A673 (cell line): Measurements from ENCODE around the gene HMOX1. TPM values are rescaled to one million over a fixed set of nuclear protein-coding genes. Genes with fewer than 3 reads are reported as not detected.

ENCODE experiments used
- BruUV-seq: library from RNA; stranded (reverse); fragments of 400-500 nt; replicated peaks from 2 replicates; lab custom pipeline; 2021; lab: Mats Ljungman, UMichigan
- CTCF ChIA-PET: fragments of 300-600 bp; sonication (Branson Sonifier 250); formaldehyde crosslinking; loops from one replicate; lab custom pipeline; 2022; ENCODE audit warnings: antibody characterized with exemption; lab: Charles Lee
- POLR2A ChIA-PET: fragments of 300-600 bp; sonication (Branson Sonifier 250); formaldehyde crosslinking; loops from one replicate; lab custom pipeline; 2022; ENCODE audit warnings: antibody characterized with exemption; ENCODE audit not compliant: low non-redundant PET; lab: Charles Lee
- DNase-seq: peaks from one replicate; pipeline ENCODE4 v3.0.0-alpha.2; 2015; ENCODE audit warnings: low spot score
- H3K27ac ChIP-seq: fragments of 200-600 bp; sonication (generic); 2 replicates; pipeline ENCODE4 v1.5.1; 2016; ENCODE audit warnings: mixed run types, low read depth, mild to moderate bottlenecking, mixed read lengths, antibody characterized with exemption, low read length; ENCODE audit not compliant: poor library complexity, severe bottlenecking
- H3K27me3 ChIP-seq: fragments of 200-600 bp; sonication (generic); replicated peaks from 2 replicates; pipeline ENCODE4 v1.6.1; 2017; ENCODE audit warnings: mixed run types, low read depth, mild to moderate bottlenecking, mixed read lengths, antibody characterized with exemption, low read length; ENCODE audit not compliant: insufficient read depth, poor library complexity
- H3K36me3 ChIP-seq: fragments of 200-600 bp; sonication (generic); 2 replicates; pipeline ENCODE4 v1.6.1; 2016; ENCODE audit warnings: mixed run types, mild to moderate bottlenecking, mixed read lengths, antibody characterized with exemption, low read length; ENCODE audit not compliant: insufficient read depth, poor library complexity, severe bottlenecking
- H3K4me1 ChIP-seq: fragments of 200-600 bp; sonication (generic); 2 replicates; pipeline ENCODE4 v1.6.1; 2017; ENCODE audit warnings: mixed run types, mild to moderate bottlenecking, mixed read lengths, antibody characterized with exemption, low read length; ENCODE audit not compliant: insufficient read depth, poor library complexity, severe bottlenecking
- H3K4me3 ChIP-seq: fragments of 200-600 bp; sonication (generic); 2 replicates; pipeline ENCODE4 v1.5.1; 2016; ENCODE audit warnings: low read depth, mixed run types, mild to moderate bottlenecking, mixed read lengths, low read length; ENCODE audit not compliant: poor library complexity, severe bottlenecking
- H3K9me3 ChIP-seq: fragments of 200-600 bp; sonication (generic); 2 replicates; pipeline ENCODE4 v1.6.1; 2016; ENCODE audit warnings: mixed run types, low read depth, mild to moderate bottlenecking, mixed read lengths, antibody characterized with exemption, low read length; ENCODE audit not compliant: poor library complexity, severe bottlenecking
- CTCF ChIP-seq: fragments of 300-800, 200-600 bp; sonication (generic); conservative IDR thresholded peaks from 2 replicates; pipeline ENCODE4 v1.5.1; 2017; ENCODE audit warnings: low read depth, mild to moderate bottlenecking, antibody characterized with exemption, low read length, moderate library complexity, mixed read lengths
- EZH2 ChIP-seq: fragments of 200-600 bp; sonication (generic); IDR thresholded peaks from 2 replicates; pipeline ENCODE4 v1.6.1; 2017; ENCODE audit warnings: borderline replicate concordance, low read depth, mild to moderate bottlenecking, mixed read lengths, antibody characterized with exemption, low read length; ENCODE audit not compliant: poor library complexity, severe bottlenecking
- intact Hi-C: fragments of 100-400 bp; cut with micrococcal nuclease; formaldehyde crosslinking; loops from one replicate; pipeline ENCODE4 v1.10.0; 2022; ENCODE audit not compliant: unreplicated experiment
- total RNA-seq: library from RNA; stranded (reverse); gene quantifications from 2 replicates; pipeline ENCODE4 v1.2.3, GENCODE V29; 2021

Gene HMOX1
- total RNA-seq, 1 experiment from 2014 or later: 2.5 TPM

- Histone ChIP-seq H3K9me3 (no peaks in the 10 kb centered on the region), H3K27me3 (no peaks in the 10 kb centered on the region), H3K27ac (no peak overlapping the region), H3K36me3 (no peaks in the 10 kb centered on the region), H3K4me1 (peaks cover 20% of the 10 kb centered on the region), H3K4me3 (peak overlapping the region; percentile 42)
- CTCF ChIA-PET: interaction anchor here (0.6 kb wide), 1 partner anchor 28 kb away, joined by 3 read pairs; no protein-coding TSS in a partner anchor
- POLR2A ChIA-PET: no interaction called here
- TF ChIP-seq CTCF (no peak), EZH2 (no peak)
- DNase-seq: no peak
- intact Hi-C loops: no loop called here
- BruUV-seq: no TSS peak
Measured at GRCh38 chr22:35381424-35382009, 621 bp downstream of the HMOX1 start.

GRCh38 chr22:35383679-35384071 is 2.8 kb downstream of the HMOX1 start:
- Histone ChIP-seq H3K4me3 (no peak overlapping the region), H3K27ac (no peak overlapping the region), H3K27me3 (no peaks in the 10 kb centered on the region), H3K9me3 (no peaks in the 10 kb centered on the region), H3K36me3 (no peaks in the 10 kb centered on the region), H3K4me1 (peaks cover 10% of the 10 kb centered on the region)
- ChIA-PET CTCF (no interaction called here), POLR2A (no interaction called here)
- no TSS peak for BruUV-seq
- no peak for DNase-seq
- TF ChIP-seq EZH2: no peak
- no peak for TF ChIP-seq CTCF
- intact Hi-C loops: no loop called here

GRCh38 chr22:35384527-35384926 is 3.6 kb downstream of the HMOX1 start:
- no peak overlapping the region for H3K27ac ChIP-seq
- BruUV-seq: no TSS peak
- H3K4me1 ChIP-seq: peaks cover 10% of the 10 kb centered on the region
- no peak for DNase-seq
- intact Hi-C loops: no loop called here
- H3K36me3 ChIP-seq: no peaks in the 10 kb centered on the region
- H3K27me3 ChIP-seq: no peaks in the 10 kb centered on the region
- POLR2A ChIA-PET: no interaction called here
- no peaks in the 10 kb centered on the region for H3K9me3 ChIP-seq
- CTCF ChIA-PET: no interaction called here
- no peak overlapping the region for H3K4me3 ChIP-seq
- TF ChIP-seq CTCF: no peak
- no peak for TF ChIP-seq EZH2
